Transverse colon (tissue), 4 donors: ENCODE results near the gene PSME1. TPM values are rescaled to one million over a fixed set of nuclear protein-coding genes. Genes with fewer than 3 reads are reported as not detected.

ENCODE experiments used
- DNase-seq: peaks from one replicate; pipeline ENCODE4 v3.0.0-alpha.2; 2019
- H3K27ac ChIP-seq, 4 donors: fragments of 200-600 bp; sonication (generic); 2 replicates each; pipeline ENCODE4 v1.5.1; 2016 to 2018; ENCODE audit warnings: inconsistent platforms in 4 of 4
- H3K27me3 ChIP-seq: fragments of 200-600 bp; sonication (generic); 2 replicates; pipeline ENCODE4 v1.5.1; 2017; ENCODE audit warnings: inconsistent platforms
- H3K36me3 ChIP-seq, 4 donors: fragments of 200-600 bp; sonication (generic); 2 replicates each; pipeline ENCODE4 v1.5.1; 2017 to 2019; ENCODE audit warnings: inconsistent platforms in 4 of 4
- H3K4me1 ChIP-seq, 4 donors: fragments of 200-600 bp; sonication (generic); 2 replicates each; pipeline ENCODE4 v1.5.1; 2017 to 2020; ENCODE audit warnings: inconsistent platforms in 4 of 4
- H3K4me3 ChIP-seq, 4 donors: fragments of 200-600 bp; sonication (generic); 1 replicate in 1 of 4; 2 replicates in 3 of 4; pipeline versions ENCODE4 v1.5.1 to v1.6.1; 2017 to 2019; ENCODE audit warnings: inconsistent platforms in 4 of 4
- H3K9me3 ChIP-seq, 2 donors: fragments of 200-600 bp; sonication (generic); 2 replicates each; pipeline ENCODE4 v1.5.1; 2017 to 2019; ENCODE audit warnings: inconsistent platforms in 2 of 2
- EP300 ChIP-seq: sonication (generic); formaldehyde crosslinking; IDR thresholded peaks from one replicate; pipeline ENCODE4 v1.6.1; 2017; ENCODE audit warnings: antibody characterized with exemption, low read depth
- POLR2A ChIP-seq: fragments of 450-650 bp; IDR thresholded peaks from one replicate; pipeline ENCODE4 v1.6.1; 2016; ENCODE audit warnings: antibody characterized with exemption, mild to moderate bottlenecking, moderate library complexity
- POLR2AphosphoS5 ChIP-seq, 3 donors: sonication (generic); formaldehyde crosslinking; IDR thresholded peaks; one replicate each; pipeline ENCODE4 v1.6.1; 2016; ENCODE audit warnings: antibody characterized with exemption in 3 of 3
- WGBS, 2 donors: methylation state at CpG; one replicate each; pipeline ENCODE4 v1.1.5; 2018; ENCODE audit warnings: low coverage in 1 of 2; 5-methylcytosine and 5-hydroxymethylcytosine counted together
- in situ Hi-C, 4 donors: fragments of 200-750 bp; cut with MboI; loops; one replicate each; pipeline versions ENCODE4 v1.15.0 to v1.15.1; 2017; ENCODE audit warnings: low sequenced_read_pairs in 3 of 4, low pct_ligation_motif_present in 1 of 4, low pct_unique_long_range_greater_than_20kb in 1 of 4
- intact Hi-C: fragments of 100-400 bp; cut with DNase I; formaldehyde crosslinking; loops from one replicate; pipeline ENCODE4 v1.15.1; 2023; ENCODE audit warnings: low total_unique reads
- total RNA-seq, 4 donors: library from RNA; depleted of rRNA; stranded (reverse); fragments of >200 nt; gene quantifications; one replicate each; pipeline ENCODE4 v1.1.0, GENCODE V29; 2016
- TF ChIP-seq, protein P1 (sequence below), 5 experiments: fragments of 200-600 bp in 3 of 5; fragments of 450-650 bp in 2 of 5; sonication (generic) in 3 of 5; IDR thresholded peaks; 1 replicate in 2 of 5; 2 replicates in 3 of 5; pipeline ENCODE4 v1.5.1; 2016 to 2017; ENCODE audit warnings: antibody characterized with exemption in 5 of 5, inconsistent platforms in 3 of 5, mild to moderate bottlenecking in 2 of 5, moderate library complexity in 1 of 5

Gene PSME1
- total RNA-seq, 4 donors from 2014 or later = 38.8 to 198 (median 132) TPM

DNA sequence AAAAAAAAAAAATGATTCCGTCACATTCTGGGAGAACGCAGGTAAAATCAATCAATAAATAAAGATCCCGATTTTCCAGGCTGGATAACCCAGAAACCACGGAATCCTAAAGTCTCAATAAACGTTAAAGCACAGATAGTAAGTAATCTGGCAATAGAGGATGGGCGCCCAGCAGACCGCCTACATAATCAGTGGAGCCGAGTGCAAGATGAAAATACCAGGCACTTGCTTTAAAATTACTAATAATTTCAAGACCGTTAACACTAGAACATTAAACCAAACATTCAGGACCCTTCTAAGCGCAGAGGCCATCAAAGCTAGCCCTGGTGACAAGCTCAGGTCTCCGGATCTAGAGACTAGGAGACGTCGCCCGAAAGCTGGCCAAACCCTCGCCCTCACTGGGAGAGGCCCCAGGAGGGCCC lies 22.6 kb upstream of the PSME1 start:
- no peaks in the 10 kb centered on the region for H3K27me3 ChIP-seq
- H3K36me3 ChIP-seq = peaks cover 0 to 8% (median 4%) of the 10 kb centered on the region in 4 donors
- intact Hi-C loops (no loop called here), in situ Hi-C loops (no loop called here)
- peaks cover 17 to 39% (median 24%) of the 10 kb centered on the region in 4 donors for H3K4me1 ChIP-seq
- 9 to 14% methylated on average over 6 to 15 of the region's 15 CpGs for WGBS, 2 donors
- no peaks in the 10 kb centered on the region for H3K9me3 ChIP-seq
- H3K4me3 ChIP-seq = peak overlapping the region; percentile 63 to 77 (median 69)
- no peak for DNase-seq
- peak overlapping the region; percentile 97 to 100 (median 99) for H3K27ac ChIP-seq
- no peak for TF ChIP-seq POLR2AphosphoS5 (IDR thresholded peaks at IDR 0.05)
- TF ChIP-seq, protein P1, sequence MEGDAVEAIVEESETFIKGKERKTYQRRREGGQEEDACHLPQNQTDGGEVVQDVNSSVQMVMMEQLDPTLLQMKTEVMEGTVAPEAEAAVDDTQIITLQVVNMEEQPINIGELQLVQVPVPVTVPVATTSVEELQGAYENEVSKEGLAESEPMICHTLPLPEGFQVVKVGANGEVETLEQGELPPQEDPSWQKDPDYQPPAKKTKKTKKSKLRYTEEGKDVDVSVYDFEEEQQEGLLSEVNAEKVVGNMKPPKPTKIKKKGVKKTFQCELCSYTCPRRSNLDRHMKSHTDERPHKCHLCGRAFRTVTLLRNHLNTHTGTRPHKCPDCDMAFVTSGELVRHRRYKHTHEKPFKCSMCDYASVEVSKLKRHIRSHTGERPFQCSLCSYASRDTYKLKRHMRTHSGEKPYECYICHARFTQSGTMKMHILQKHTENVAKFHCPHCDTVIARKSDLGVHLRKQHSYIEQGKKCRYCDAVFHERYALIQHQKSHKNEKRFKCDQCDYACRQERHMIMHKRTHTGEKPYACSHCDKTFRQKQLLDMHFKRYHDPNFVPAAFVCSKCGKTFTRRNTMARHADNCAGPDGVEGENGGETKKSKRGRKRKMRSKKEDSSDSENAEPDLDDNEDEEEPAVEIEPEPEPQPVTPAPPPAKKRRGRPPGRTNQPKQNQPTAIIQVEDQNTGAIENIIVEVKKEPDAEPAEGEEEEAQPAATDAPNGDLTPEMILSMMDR (IDR thresholded peaks at IDR 0.05) = no peak
- no peak for TF ChIP-seq POLR2A
- TF ChIP-seq EP300 = no peak

GRCh38 chr14:24113801-24114531 lies 22.0 kb upstream of the PSME1 start:
- peaks cover 14 to 33% (median 21%) of the 10 kb centered on the region in 4 donors for H3K4me1 ChIP-seq
- TF ChIP-seq POLR2AphosphoS5 (IDR thresholded peaks at IDR 0.05) (peak; percentile 17 to 75 (median 74)), EP300 (peak; percentile 2), POLR2A (peak; percentile 84)
- TF ChIP-seq, protein P1 (IDR thresholded peaks at IDR 0.05) = no peak
- H3K36me3 ChIP-seq = peaks cover 0 to 14% (median 7%) of the 10 kb centered on the region in 4 donors
- intact Hi-C loops = no loop called here
- peak overlapping the region; percentile 63 to 77 (median 69) for H3K4me3 ChIP-seq
- in situ Hi-C loops = no loop called here
- peak; percentile 93 for DNase-seq
- WGBS, 2 donors = 0% methylated on average over 3 to 42 of the region's 42 CpGs
- H3K27me3 ChIP-seq = no peaks in the 10 kb centered on the region
- H3K9me3 ChIP-seq = no peaks in the 10 kb centered on the region
- peak overlapping the region; percentile 97 to 100 (median 99) for H3K27ac ChIP-seq

- peak; percentile 99 for DNase-seq
- H3K36me3 ChIP-seq = peaks cover 0 to 22% (median 11%) of the 10 kb centered on the region in 4 donors
- no peaks in the 10 kb centered on the region for H3K9me3 ChIP-seq
- H3K4me3 ChIP-seq = peak within 1 kb of the TSS; percentile 63 to 77 (median 69)
- no peaks in the 10 kb centered on the region for H3K27me3 ChIP-seq
- H3K27ac ChIP-seq = peak within 1 kb of the TSS; percentile 97 to 100 (median 99)
- intact Hi-C loops = no loop called here
- peak; percentile 63 for TF ChIP-seq POLR2A
- peak; percentile 83 for TF ChIP-seq EP300
- TF ChIP-seq, protein P1 (IDR thresholded peaks at IDR 0.05) = no peak
- peak; percentile 54 to 80 (median 63) for TF ChIP-seq POLR2AphosphoS5 (IDR thresholded peaks at IDR 0.05)
- in situ Hi-C loops = no loop called here
- 0% methylated on average over 3 to 57 of the region's 65 CpGs for WGBS, 2 donors
- peaks cover 11 to 30% (median 19%) of the 10 kb centered on the region in 4 donors for H3K4me1 ChIP-seq
Observed at GRCh38 chr14:24114532-24115421, 21.2 kb upstream of the PSME1 start, which contains the start of the genes DCAF11 and NRL. Gene DCAF11, plus strand, starts transcription at chr14:24114777. Its CDS starts 818 bp downstream, at chr14:24115595. Gene NRL, minus strand, starts transcription at chr14:24114949. Its CDS starts 32,101 bp downstream, at chr14:24082848.
